BE2C (cell line): ENCODE data around the gene P2RX3.
A peak's percentile ranks its signal among the peaks of the same experiment; 100 is the strongest.

Experiments
- DNase-seq: peaks from one replicate; pipeline ENCODE4 v3.0.0-alpha.2; 2020
- H3K27me3 ChIP-seq: fragments of 250-450 bp; sonication (Bioruptor Pico); 2 replicates; pipeline ENCODE4 v1.5.1; 2020; ENCODE audit warnings: mild to moderate bottlenecking
- H3K36me3 ChIP-seq: fragments of 250-450 bp; sonication (Bioruptor Pico); 2 replicates; pipeline ENCODE4 v1.5.1; 2020; ENCODE audit warnings: mild to moderate bottlenecking
- H3K4me1 ChIP-seq: fragments of 250-450 bp; sonication (Bioruptor Pico); 2 replicates; pipeline ENCODE4 v1.5.1; 2020
- H3K4me3 ChIP-seq: 2 replicates; pipeline ENCODE4 v1.5.1; 2011; ENCODE audit warnings: low read depth, low read length
- H3K9me3 ChIP-seq: fragments of 250-450 bp; sonication (Bioruptor Pico); 2 replicates; pipeline ENCODE4 v1.5.1; 2020
- TF ChIP-seq, protein P1 (sequence below): IDR thresholded peaks from 2 replicates; pipeline ENCODE4 v1.5.1; 2012; ENCODE audit warnings: mild to moderate bottlenecking, low read depth, low read length

The P2RX3 gene

DNA sequence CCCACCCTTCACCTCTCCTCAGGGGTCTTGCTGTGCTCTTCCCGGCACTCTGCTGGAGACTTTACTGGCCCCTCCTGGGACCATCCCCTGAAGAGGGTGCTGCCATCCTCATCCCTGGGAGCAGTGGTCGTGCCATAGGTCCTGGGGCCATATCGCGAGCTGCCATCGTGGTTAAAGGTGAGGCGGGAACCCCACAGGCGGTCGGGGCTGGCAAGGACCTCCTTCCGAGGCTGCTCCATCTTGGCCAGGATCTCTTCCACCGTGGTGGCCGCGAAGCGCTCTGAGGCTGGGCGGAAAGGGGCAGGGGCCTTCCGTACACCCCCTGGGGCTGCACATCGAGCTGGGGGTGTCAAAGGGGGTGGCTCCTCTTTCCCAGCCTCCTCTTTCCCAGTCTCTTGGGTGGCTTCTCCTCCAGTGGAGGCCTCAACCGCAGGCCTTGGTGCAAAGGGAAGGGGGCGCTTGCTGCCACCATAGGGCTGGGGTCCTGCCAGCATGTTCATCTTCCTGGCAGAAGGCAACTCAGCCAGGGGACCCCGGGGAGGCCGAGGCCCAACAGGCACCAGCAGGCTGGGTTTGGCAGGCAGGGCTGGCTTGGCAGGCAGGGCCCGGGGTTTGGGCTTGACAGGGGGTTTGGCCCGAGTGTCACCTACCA lies 18.0 kb upstream of the P2RX3 start:
- H3K9me3 ChIP-seq = no peaks in the 10 kb centered on the region
- peaks cover 30% of the 10 kb centered on the region for H3K36me3 ChIP-seq
- no peak overlapping the region for H3K4me3 ChIP-seq
- H3K27me3 ChIP-seq = no peaks in the 10 kb centered on the region
- peaks cover 8% of the 10 kb centered on the region; the same call in 1 of the 2 replicates for H3K4me1 ChIP-seq
- TF ChIP-seq, protein P1, sequence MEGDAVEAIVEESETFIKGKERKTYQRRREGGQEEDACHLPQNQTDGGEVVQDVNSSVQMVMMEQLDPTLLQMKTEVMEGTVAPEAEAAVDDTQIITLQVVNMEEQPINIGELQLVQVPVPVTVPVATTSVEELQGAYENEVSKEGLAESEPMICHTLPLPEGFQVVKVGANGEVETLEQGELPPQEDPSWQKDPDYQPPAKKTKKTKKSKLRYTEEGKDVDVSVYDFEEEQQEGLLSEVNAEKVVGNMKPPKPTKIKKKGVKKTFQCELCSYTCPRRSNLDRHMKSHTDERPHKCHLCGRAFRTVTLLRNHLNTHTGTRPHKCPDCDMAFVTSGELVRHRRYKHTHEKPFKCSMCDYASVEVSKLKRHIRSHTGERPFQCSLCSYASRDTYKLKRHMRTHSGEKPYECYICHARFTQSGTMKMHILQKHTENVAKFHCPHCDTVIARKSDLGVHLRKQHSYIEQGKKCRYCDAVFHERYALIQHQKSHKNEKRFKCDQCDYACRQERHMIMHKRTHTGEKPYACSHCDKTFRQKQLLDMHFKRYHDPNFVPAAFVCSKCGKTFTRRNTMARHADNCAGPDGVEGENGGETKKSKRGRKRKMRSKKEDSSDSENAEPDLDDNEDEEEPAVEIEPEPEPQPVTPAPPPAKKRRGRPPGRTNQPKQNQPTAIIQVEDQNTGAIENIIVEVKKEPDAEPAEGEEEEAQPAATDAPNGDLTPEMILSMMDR = no peak
- no peak for DNase-seq

DNA sequence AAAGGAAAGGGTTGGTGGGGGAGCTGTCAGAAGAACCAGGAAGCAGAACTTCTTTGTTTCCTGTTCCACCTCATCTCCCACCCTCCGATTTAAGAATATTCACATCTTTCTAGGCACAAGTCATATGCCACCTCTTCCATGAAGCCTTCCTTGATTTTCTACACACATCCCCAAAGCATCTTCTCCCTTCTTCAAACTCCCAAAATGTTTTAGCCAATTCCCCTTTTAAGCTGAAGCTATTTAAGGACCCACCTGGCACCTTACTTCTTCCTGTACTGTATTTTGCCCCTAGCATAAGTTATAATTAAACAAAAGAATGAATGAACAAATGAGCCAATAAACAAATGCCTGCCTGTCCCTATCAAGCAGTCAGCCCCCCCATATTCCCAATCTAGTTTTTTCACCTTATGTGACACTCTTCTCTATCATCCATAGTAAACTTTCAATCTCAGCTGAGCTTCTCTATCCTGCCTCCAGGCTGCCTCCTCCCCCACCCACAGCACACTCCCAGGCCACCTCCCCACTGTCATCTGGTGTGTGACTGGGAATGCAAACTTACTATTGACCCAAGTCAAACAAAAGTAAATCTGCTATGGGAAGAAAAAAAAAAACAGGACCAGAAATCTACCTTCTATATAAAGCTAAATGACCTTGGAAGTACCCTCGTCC lies 17.3 kb upstream of the P2RX3 start:
- Histone ChIP-seq H3K4me1 (peaks cover 8% of the 10 kb centered on the region; the same call in 1 of the 2 replicates), H3K27me3 (no peaks in the 10 kb centered on the region), H3K36me3 (peaks cover 35% of the 10 kb centered on the region), H3K9me3 (no peaks in the 10 kb centered on the region), H3K4me3 (no peak overlapping the region)
- DNase-seq = no peak
- TF ChIP-seq, protein P1 = no peak

DNA sequence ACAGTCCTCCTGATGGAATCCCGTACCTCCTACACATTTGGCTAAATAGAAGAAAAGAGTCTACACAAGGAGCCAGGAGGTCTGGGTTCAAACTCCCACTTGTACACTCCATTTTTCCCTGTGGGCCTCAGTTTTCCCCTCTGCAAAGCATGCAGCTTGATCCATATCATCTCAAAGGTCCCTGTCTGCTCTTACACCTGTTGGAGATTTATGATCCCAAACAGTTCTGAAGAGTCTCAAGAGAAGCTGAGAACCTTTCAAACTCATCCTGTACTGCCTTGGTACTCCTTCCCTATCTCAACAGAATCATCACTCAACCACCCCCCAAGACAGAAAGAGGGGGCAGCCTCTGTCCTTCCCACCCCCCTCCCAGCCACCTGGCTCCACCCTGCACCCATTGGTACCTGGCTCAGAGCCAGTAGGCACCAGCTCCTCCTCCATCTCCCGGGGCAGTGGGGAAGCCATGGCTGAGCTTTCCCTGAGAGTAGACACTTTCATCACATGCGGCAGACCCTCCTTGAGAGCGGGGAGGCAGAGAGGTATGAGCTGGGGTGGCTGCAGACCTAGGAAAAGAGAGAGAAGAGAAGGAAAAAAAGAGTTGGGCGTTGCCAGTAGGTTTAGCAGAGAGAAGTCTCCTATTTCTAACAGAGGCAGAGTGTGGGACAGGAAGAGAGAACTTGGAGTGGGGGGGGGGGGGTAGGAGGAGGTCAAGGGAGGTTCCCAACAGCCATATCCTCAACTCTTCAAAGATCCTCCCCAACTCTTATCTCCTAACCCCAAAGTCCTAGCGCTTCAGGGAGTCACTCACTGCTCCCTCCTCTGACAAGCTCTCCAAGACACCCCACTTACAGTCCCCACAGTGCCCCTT lies 16.5 kb upstream of the P2RX3 start:
- Histone ChIP-seq H3K27me3 (no peaks in the 10 kb centered on the region), H3K4me3 (peak overlapping the region; percentile 34), H3K4me1 (peaks cover 8% of the 10 kb centered on the region; the same call in 1 of the 2 replicates), H3K9me3 (no peaks in the 10 kb centered on the region), H3K36me3 (peaks cover 38% of the 10 kb centered on the region)
- TF ChIP-seq, protein P1 = no peak
- no peak for DNase-seq

DNA sequence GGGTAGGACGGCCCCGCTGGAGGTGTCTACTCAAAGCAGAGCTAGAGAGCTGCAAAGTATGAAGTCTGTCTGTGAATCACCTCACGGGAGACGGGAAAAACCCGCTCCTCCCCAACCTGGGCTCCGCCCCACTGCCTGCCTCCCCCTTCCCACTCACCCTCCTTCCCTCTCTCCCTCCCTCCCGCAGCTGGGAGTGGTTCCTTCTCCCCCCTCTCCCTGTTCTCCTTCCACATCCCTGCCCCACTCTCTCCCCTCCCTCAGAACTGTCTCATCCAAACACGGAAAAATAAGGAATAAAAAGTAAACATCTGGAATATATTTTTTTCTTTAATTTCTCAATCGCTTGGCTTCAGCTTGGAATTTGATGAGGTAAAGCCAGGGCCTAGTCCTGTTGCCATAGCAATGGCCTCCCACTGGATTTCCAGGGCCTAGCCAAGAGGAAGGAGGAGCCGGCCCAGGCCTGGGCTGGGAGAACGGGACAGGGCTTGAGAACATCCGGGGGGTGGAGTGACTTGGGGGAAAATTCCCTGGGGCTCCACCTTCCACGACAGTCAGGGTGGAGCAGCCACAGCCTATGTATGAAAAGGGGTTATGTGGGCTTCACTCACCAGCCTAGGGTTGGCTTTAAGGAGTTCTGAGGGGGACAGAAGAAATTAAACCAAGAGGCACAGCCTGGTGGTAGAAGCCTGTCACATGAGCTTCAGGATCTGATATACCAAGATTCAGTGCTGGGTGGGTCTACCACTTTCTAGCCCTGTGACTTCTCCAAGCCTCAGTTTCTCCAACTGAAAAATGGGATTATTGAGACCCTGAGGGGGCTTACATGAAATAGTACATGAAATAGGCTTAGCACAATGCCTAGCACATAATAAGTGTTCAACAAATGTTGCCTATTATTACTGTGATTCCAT lies 15.6 kb upstream of the P2RX3 start:
- peaks cover 8% of the 10 kb centered on the region; the same call in 1 of the 2 replicates for H3K4me1 ChIP-seq
- DNase-seq = peak; percentile 68
- H3K4me3 ChIP-seq = peak overlapping the region; percentile 34
- TF ChIP-seq, protein P1 = no peak
- H3K27me3 ChIP-seq = no peaks in the 10 kb centered on the region
- H3K36me3 ChIP-seq = peaks cover 33% of the 10 kb centered on the region
- H3K9me3 ChIP-seq = no peaks in the 10 kb centered on the region

DNA sequence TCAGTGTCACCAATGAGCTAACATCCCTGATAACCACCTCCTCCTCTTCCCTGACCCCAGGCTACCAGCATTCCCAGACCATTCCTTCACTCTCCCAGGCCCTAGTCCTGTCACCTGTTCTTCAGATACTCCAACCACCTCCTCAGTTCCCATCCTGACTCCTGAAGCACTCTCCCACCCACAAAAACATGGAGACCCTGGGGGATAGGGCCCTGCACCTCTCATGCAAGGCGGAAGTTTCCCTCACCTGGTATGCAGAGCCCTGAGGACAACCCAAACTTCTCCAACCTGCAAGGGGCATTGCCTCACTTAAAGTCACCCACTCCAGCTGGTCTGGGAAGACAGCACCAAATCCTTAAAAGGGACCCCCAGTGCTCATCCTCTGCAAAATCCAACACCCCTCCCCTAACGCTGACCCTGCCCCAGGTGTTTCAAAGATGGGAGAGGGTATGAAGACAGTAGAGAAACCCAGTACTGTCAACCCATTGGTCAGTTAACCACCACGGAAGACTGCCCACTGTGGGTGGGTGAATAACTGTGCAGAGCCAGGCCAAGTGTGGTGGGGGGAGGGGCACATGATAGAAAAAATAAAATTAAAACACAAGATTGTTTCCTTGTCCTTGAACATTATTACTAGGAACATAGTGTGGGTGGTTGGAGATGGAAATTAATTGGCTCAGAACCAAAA lies 14.8 kb upstream of the P2RX3 start:
- Histone ChIP-seq H3K36me3 (peaks cover 32% of the 10 kb centered on the region), H3K4me3 (peak overlapping the region; percentile 73), H3K4me1 (peaks cover 8% of the 10 kb centered on the region; the same call in 1 of the 2 replicates), H3K9me3 (no peaks in the 10 kb centered on the region), H3K27me3 (no peaks in the 10 kb centered on the region)
- no peak for DNase-seq
- TF ChIP-seq, protein P1 = no peak
